RPMI8226 (cell line): ENCODE data around the gene FAF1.
"Not testable (repeated sequence)": the region's sequence is repeated elsewhere in the genome, so short reads cannot be mapped to it uniquely, and the experiment has no call there.

Experiments used
- DNase-seq: peaks from one replicate; pipeline ENCODE4 v3.0.0-alpha.2; 2015

FAF1 gene

GRCh38 chr1:50747394-50747793, 212.7 kb downstream of the FAF1 start:
- no peak for DNase-seq

- DNase-seq = no peak
These were observed 217.5 kb downstream of the FAF1 start for GRCh38 chr1:50742523-50742922.

- DNase-seq = no peak
These were observed 220.9 kb downstream of the FAF1 start for GRCh38 chr1:50739125-50739524.

- no peak for DNase-seq
These were observed 224.6 kb downstream of the FAF1 start for GRCh38 chr1:50735443-50735842.

GRCh38 chr1:50727578-50727977, 232.5 kb downstream of the FAF1 start:
- DNase-seq = not testable (repeated sequence)

GRCh38 chr1:50724626-50725286, 235.3 kb downstream of the FAF1 start:
- DNase-seq = no peak

- DNase-seq = no peak
These were observed 239.5 kb downstream of the FAF1 start for GRCh38 chr1:50720457-50721053.

- DNase-seq = no peak
These were observed 240.9 kb downstream of the FAF1 start for GRCh38 chr1:50719126-50719525.

- DNase-seq = no peak
These were observed 242.7 kb downstream of the FAF1 start for GRCh38 chr1:50717327-50717726.

- not testable (repeated sequence) for DNase-seq
These were observed 243.6 kb downstream of the FAF1 start for GRCh38 chr1:50716455-50716854.

GRCh38 chr1:50710099-50710498, 250.0 kb downstream of the FAF1 start:
- no peak for DNase-seq

GRCh38 chr1:50707824-50708223, 252.2 kb downstream of the FAF1 start:
- DNase-seq = no peak

- DNase-seq = no peak
These were observed 254.4 kb downstream of the FAF1 start for GRCh38 chr1:50705699-50706098.

GRCh38 chr1:50705041-50705440, 255.0 kb downstream of the FAF1 start:
- no peak for DNase-seq

GRCh38 chr1:50704126-50704525, 255.9 kb downstream of the FAF1 start:
- DNase-seq = no peak

GRCh38 chr1:50703240-50703639, 256.8 kb downstream of the FAF1 start:
- no peak for DNase-seq

- DNase-seq = no peak
These were observed 257.7 kb downstream of the FAF1 start for GRCh38 chr1:50702395-50702794.

- no peak for DNase-seq
These were observed 258.3 kb downstream of the FAF1 start for GRCh38 chr1:50701706-50702317.

- no peak for DNase-seq
These were observed 259.4 kb downstream of the FAF1 start for GRCh38 chr1:50700621-50701020.

GRCh38 chr1:50700214-50700613, 259.9 kb downstream of the FAF1 start:
- DNase-seq = no peak

- DNase-seq = no peak
These were observed 260.3 kb downstream of the FAF1 start for GRCh38 chr1:50699795-50700194.

GRCh38 chr1:50697440-50698421, 262.3 kb downstream of the FAF1 start:
- DNase-seq = no peak

- no peak for DNase-seq
These were observed 266.2 kb downstream of the FAF1 start for GRCh38 chr1:50693829-50694228.
